ENCODE results near the gene PRKCA.

- TF ChIP-seq FOXA2 (IDR thresholded peaks at IDR 0.05) (no peak), RAD21 (IDR thresholded peaks at IDR 0.05) (no peak), MAX (IDR thresholded peaks at IDR 0.05) (no peak), HNF4A (conservative IDR thresholded peaks at IDR 0.05) (no peak), SP1 (IDR thresholded peaks at IDR 0.05) (no peak)
- TF ChIP-seq, protein P1, sequence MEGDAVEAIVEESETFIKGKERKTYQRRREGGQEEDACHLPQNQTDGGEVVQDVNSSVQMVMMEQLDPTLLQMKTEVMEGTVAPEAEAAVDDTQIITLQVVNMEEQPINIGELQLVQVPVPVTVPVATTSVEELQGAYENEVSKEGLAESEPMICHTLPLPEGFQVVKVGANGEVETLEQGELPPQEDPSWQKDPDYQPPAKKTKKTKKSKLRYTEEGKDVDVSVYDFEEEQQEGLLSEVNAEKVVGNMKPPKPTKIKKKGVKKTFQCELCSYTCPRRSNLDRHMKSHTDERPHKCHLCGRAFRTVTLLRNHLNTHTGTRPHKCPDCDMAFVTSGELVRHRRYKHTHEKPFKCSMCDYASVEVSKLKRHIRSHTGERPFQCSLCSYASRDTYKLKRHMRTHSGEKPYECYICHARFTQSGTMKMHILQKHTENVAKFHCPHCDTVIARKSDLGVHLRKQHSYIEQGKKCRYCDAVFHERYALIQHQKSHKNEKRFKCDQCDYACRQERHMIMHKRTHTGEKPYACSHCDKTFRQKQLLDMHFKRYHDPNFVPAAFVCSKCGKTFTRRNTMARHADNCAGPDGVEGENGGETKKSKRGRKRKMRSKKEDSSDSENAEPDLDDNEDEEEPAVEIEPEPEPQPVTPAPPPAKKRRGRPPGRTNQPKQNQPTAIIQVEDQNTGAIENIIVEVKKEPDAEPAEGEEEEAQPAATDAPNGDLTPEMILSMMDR (IDR thresholded peaks at IDR 0.05; ENCODE audit: low read depth, low read length, missing input control) = no peak
- TF ChIP-seq, protein P2, sequence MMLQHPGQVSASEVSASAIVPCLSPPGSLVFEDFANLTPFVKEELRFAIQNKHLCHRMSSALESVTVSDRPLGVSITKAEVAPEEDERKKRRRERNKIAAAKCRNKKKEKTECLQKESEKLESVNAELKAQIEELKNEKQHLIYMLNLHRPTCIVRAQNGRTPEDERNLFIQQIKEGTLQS (IDR thresholded peaks at IDR 0.05) = no peak
Measured at GRCh38 chr17:66678827-66679226, 376.4 kb downstream of the PRKCA start.

Data from liver (tissue), 3 donors.